ENCODE results near the gene RBM20. TPM values are rescaled to one million over a fixed set of nuclear protein-coding genes. Genes with fewer than 3 reads are reported as not detected.

Gene RBM20
- total and polyA plus RNA-seq, 2 of the 13 experiments (the other 11 are each of a cell fraction or from before 2014, with no cell fraction given): 0.02 to 0.22 TPM

GRCh38 chr10:110794808-110795207 is 150.7 kb downstream of the RBM20 start:
- no peaks in the 10 kb centered on the region for H3K9me3 ChIP-seq (ENCODE audit: low read length)
- no peak overlapping the region for H3K27ac ChIP-seq (ENCODE audit: extremely low read length, insufficient read depth, low read length)
- no peaks in the 10 kb centered on the region; a peak in 2 of 5 replicates for H3K27me3 ChIP-seq (ENCODE audit: control insufficient read depth in 1 of 2, insufficient read depth in 2 of 2, low read length in 2 of 2)
- in situ Hi-C loops (cut with HindIII; ENCODE audit: extremely low pct_ligation_motif_present, low pct_unique_long_range_greater_than_20kb): no loop called here
- no peak for DNase-seq (ENCODE audit: low spot score)
- POLR2A ChIA-PET: no interaction called here
- no peaks in the 10 kb centered on the region for H4K20me1 ChIP-seq (ENCODE audit: insufficient read depth, low read length)
- no peak overlapping the region; the same call in 1 of the 2 replicates for H3K4me2 ChIP-seq (ENCODE audit: low read depth, low read length)
- WGBS (ENCODE audit: low lambda C conversion rate): 0% methylated on average over 1 of the region's 4 CpGs
- no peaks in the 10 kb centered on the region for H3K79me2 ChIP-seq (ENCODE audit: insufficient read depth, low read length)
- CTCF ChIA-PET (ENCODE audit: low intra/inter-chr PET ratio, low total read pairs): no interaction called here
- TF ChIP-seq ARNTL (CRISPR knock-in tag; IDR thresholded peaks at IDR 0.05) (peak; percentile 83), NRL (CRISPR knock-in tag; IDR thresholded peaks at IDR 0.05; ENCODE audit: borderline replicate concordance) (no peak)
- H3K4me1 ChIP-seq (ENCODE audit: insufficient read depth, low read length): 0 out of 2 replicates have a peak, but pooled peaks cover 5% of the 10 kb centered on the region
- H3K4me3 ChIP-seq (replicated peaks in 1 of 3; ENCODE audit: insufficient read depth in 1 of 3, low read depth in 2 of 3, low read length in 3 of 3): no peak overlapping the region
- no TSS peak for BruUV-seq (replicated peaks)
- no peak for FAIRE-seq
- no peak overlapping the region for H3K9ac ChIP-seq (ENCODE audit: insufficient read depth, low read depth, low read length)
- intact Hi-C loops (cut with micrococcal nuclease; ENCODE audit: unreplicated experiment): no loop called here
- H2AFZ ChIP-seq (ENCODE audit: low read length): no peak overlapping the region
- ATAC-seq: peak; percentile 58; the same call in 2 of the 3 replicates
- no peaks in the 10 kb centered on the region for H3K36me3 ChIP-seq (replicated peaks in 1 of 2; ENCODE audit: control insufficient read depth in 1 of 2, insufficient read depth in 2 of 2, low read length in 2 of 2)

GRCh38 chr10:110797416-110797815 is 153.3 kb downstream of the RBM20 start:
- H3K79me2 ChIP-seq (ENCODE audit: insufficient read depth, low read length): no peaks in the 10 kb centered on the region
- H3K27ac ChIP-seq (ENCODE audit: extremely low read length, insufficient read depth, low read length): no peak overlapping the region
- in situ Hi-C loops (cut with HindIII; ENCODE audit: extremely low pct_ligation_motif_present, low pct_unique_long_range_greater_than_20kb) (no loop called here), intact Hi-C loops (cut with micrococcal nuclease; ENCODE audit: unreplicated experiment) (no loop called here)
- H3K27me3 ChIP-seq (ENCODE audit: control insufficient read depth in 1 of 2, insufficient read depth in 2 of 2, low read length in 2 of 2): no peaks in the 10 kb centered on the region; a peak in 1 of 5 replicates
- no peak overlapping the region for H3K4me3 ChIP-seq (replicated peaks in 1 of 3; ENCODE audit: insufficient read depth in 1 of 3, low read depth in 2 of 3, low read length in 3 of 3)
- H4K20me1 ChIP-seq (ENCODE audit: insufficient read depth, low read length): no peaks in the 10 kb centered on the region
- H3K4me1 ChIP-seq (ENCODE audit: insufficient read depth, low read length): peaks cover 6% of the 10 kb centered on the region
- no peak overlapping the region for H3K9ac ChIP-seq (ENCODE audit: insufficient read depth, low read depth, low read length)
- FAIRE-seq (no peak), DNase-seq (ENCODE audit: low spot score) (no peak), ATAC-seq (no peak)
- 39% methylated on average over 10 of the region's 10 CpGs for WGBS (ENCODE audit: low lambda C conversion rate)
- CTCF ChIA-PET (ENCODE audit: low intra/inter-chr PET ratio, low total read pairs): interaction anchor here (0.9 kb wide), 1 partner anchor 241 kb away, joined by 3 read pairs; no protein-coding TSS in a partner anchor
- H2AFZ ChIP-seq (ENCODE audit: low read length): no peak overlapping the region
- no peaks in the 10 kb centered on the region for H3K9me3 ChIP-seq (ENCODE audit: low read length)
- POLR2A ChIA-PET: interaction anchor here (0.8 kb wide), 1 partner anchor 99 kb away, joined by 3 read pairs; no protein-coding TSS in a partner anchor
- TF ChIP-seq CREB1 (IDR thresholded peaks at IDR 0.05) (peak; percentile 95), CREB1 (CRISPR knock-in tag; IDR thresholded peaks at IDR 0.05) (0 out of 2 replicates have a peak, but pooled peaks have one; percentile 23), KAT7 (CRISPR knock-in tag; IDR thresholded peaks at IDR 0.05; ENCODE audit: borderline replicate concordance) (no peak), SMC3 (IDR thresholded peaks at IDR 0.05; ENCODE audit: low read length) (no peak), MAFG (CRISPR knock-in tag; IDR thresholded peaks at IDR 0.05) (no peak), ATF7 (IDR thresholded peaks at IDR 0.05) (peak; percentile 99), ATF7 (CRISPR knock-in tag; IDR thresholded peaks at IDR 0.05) (no peak), JUND (CRISPR knock-in tag; IDR thresholded peaks at IDR 0.05) (no peak), MAZ (IDR thresholded peaks at IDR 0.05; ENCODE audit: borderline replicate concordance, low read depth, low read length) (no peak), MAZ (CRISPR knock-in tag; IDR thresholded peaks at IDR 0.05; ENCODE audit: low read depth) (no peak)
- no peak overlapping the region for H3K4me2 ChIP-seq (ENCODE audit: low read depth, low read length)
- no peaks in the 10 kb centered on the region for H3K36me3 ChIP-seq (replicated peaks in 1 of 2; ENCODE audit: control insufficient read depth in 1 of 2, insufficient read depth in 2 of 2, low read length in 2 of 2)
- BruUV-seq (replicated peaks): no TSS peak
